Tibial nerve (tissue), 3 donors: ENCODE results near the gene L3MBTL4.

Source experiments
- CTCF ChIP-seq, 5 experiments: fragments of 200-600 bp in 3 of 5; fragments of 450-650 bp in 2 of 5; sonication (generic) in 3 of 5; IDR thresholded peaks; one replicate each; pipeline ENCODE4 v1.5.1; 2016 to 2019; ENCODE audit warnings: antibody characterized with exemption in 5 of 5, mild to moderate bottlenecking in 3 of 5, moderate library complexity in 2 of 5
- POLR2A ChIP-seq, 2 donors: fragments of 450-650 bp; IDR thresholded peaks; one replicate each; pipeline ENCODE4 v1.6.1; 2017; ENCODE audit warnings: antibody characterized with exemption in 2 of 2, mild to moderate bottlenecking in 2 of 2, moderate library complexity in 2 of 2

- no peak for TF ChIP-seq CTCF (IDR thresholded peaks at IDR 0.05)
- TF ChIP-seq POLR2A (IDR thresholded peaks at IDR 0.05) = no peak
Observed at GRCh38 chr18:6326566-6326965, 88.1 kb downstream of the L3MBTL4 start.
